ENCODE data around the gene AP1G2.

Gene AP1G2

GRCh38 chr14:23520899-23521533, 46.6 kb downstream of the AP1G2 start:
- Mint-ChIP-seq H3K27ac (no peak overlapping the region), H3K36me3 (ENCODE audit: low read depth) (no peaks in the 10 kb centered on the region), H3K4me3 (no peak overlapping the region), H3K9me3 (no peaks in the 10 kb centered on the region), H3K4me1 (ENCODE audit: low read depth) (no peaks in the 10 kb centered on the region), H3K27me3 (ENCODE audit: low read depth) (no peaks in the 10 kb centered on the region)

- H3K36me3 Mint-ChIP-seq (ENCODE audit: low read depth): no peaks in the 10 kb centered on the region
- no peaks in the 10 kb centered on the region for H3K27me3 Mint-ChIP-seq (ENCODE audit: low read depth)
- no peak overlapping the region for H3K27ac Mint-ChIP-seq
- no peak overlapping the region for H3K4me3 Mint-ChIP-seq
- no peaks in the 10 kb centered on the region for H3K9me3 Mint-ChIP-seq
- H3K4me1 Mint-ChIP-seq (ENCODE audit: low read depth): no peaks in the 10 kb centered on the region
Measured at GRCh38 chr14:23518709-23519108, 48.9 kb downstream of the AP1G2 start.

- no peaks in the 10 kb centered on the region for H3K9me3 Mint-ChIP-seq
- H3K27me3 Mint-ChIP-seq (ENCODE audit: low read depth): no peaks in the 10 kb centered on the region
- H3K36me3 Mint-ChIP-seq (ENCODE audit: low read depth): no peaks in the 10 kb centered on the region
- H3K4me3 Mint-ChIP-seq: no peak overlapping the region
- no peaks in the 10 kb centered on the region for H3K4me1 Mint-ChIP-seq (ENCODE audit: low read depth)
- H3K27ac Mint-ChIP-seq: no peak overlapping the region
Measured at GRCh38 chr14:23517650-23518326, 49.8 kb downstream of the AP1G2 start.

- Mint-ChIP-seq H3K9me3 (no peaks in the 10 kb centered on the region), H3K27ac (no peak overlapping the region), H3K4me1 (ENCODE audit: low read depth) (no peaks in the 10 kb centered on the region), H3K27me3 (ENCODE audit: low read depth) (no peaks in the 10 kb centered on the region), H3K4me3 (no peak overlapping the region), H3K36me3 (ENCODE audit: low read depth) (no peaks in the 10 kb centered on the region)
Measured at GRCh38 chr14:23514644-23514957, 53.0 kb downstream of the AP1G2 start.

GRCh38 chr14:23513818-23514643, 53.6 kb downstream of the AP1G2 start:
- H3K27ac Mint-ChIP-seq: no peak overlapping the region
- H3K36me3 Mint-ChIP-seq (ENCODE audit: low read depth): no peaks in the 10 kb centered on the region
- H3K9me3 Mint-ChIP-seq: no peaks in the 10 kb centered on the region
- H3K27me3 Mint-ChIP-seq (ENCODE audit: low read depth): no peaks in the 10 kb centered on the region
- H3K4me3 Mint-ChIP-seq: no peak overlapping the region
- H3K4me1 Mint-ChIP-seq (ENCODE audit: low read depth): no peaks in the 10 kb centered on the region

- Mint-ChIP-seq H3K4me3 (no peak overlapping the region), H3K27me3 (ENCODE audit: low read depth) (no peaks in the 10 kb centered on the region)
Measured at GRCh38 chr14:23513005-23513817, 54.4 kb downstream of the AP1G2 start.

GRCh38 chr14:23512156-23512555, 55.4 kb downstream of the AP1G2 start:
- Mint-ChIP-seq H3K27me3 (ENCODE audit: low read depth) (no peaks in the 10 kb centered on the region), H3K4me1 (ENCODE audit: low read depth) (no peaks in the 10 kb centered on the region), H3K9me3 (no peaks in the 10 kb centered on the region), H3K27ac (no peak overlapping the region), H3K36me3 (ENCODE audit: low read depth) (no peaks in the 10 kb centered on the region), H3K4me3 (peak overlapping the region; percentile 65)

More at GRCh38 chr14:23513005-23513817, 54.4 kb downstream of the AP1G2 start:
- H3K27ac Mint-ChIP-seq: no peak overlapping the region
- H3K4me1 Mint-ChIP-seq (ENCODE audit: low read depth): no peaks in the 10 kb centered on the region
- H3K9me3 Mint-ChIP-seq: no peaks in the 10 kb centered on the region
- no peaks in the 10 kb centered on the region for H3K36me3 Mint-ChIP-seq (ENCODE audit: low read depth)

All from T-helper 1 cell treated with Interleukin-12 subunit alpha and Interleukin-12 subunit beta and Interleukin-4 antibody, amounts not matched to agents 30 μg/mL and 1 μg/mL, for 36 hours (primary cell).